Measurements from ENCODE around the gene GLIPR2.

DNA sequence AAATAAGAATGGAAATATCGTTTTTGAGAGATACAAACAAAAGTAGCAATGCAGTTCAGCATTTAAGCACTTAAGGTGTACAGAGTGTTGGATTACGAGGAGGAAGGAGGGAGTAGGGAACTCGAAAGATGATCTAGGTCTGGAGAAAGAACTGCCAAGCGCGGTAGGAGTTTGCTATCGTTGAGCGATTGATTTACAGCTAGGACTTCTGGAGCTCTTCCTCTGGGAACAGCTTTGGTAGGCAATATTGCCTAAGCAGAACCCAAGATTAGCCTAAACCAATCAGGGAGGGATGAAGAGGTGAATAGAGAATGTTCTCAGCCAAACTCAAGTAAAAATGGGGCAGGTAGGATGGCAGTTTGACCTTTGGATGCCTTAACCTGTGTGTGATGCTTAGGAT is 55.2 kb downstream of the GLIPR2 start:
- TF ChIP-seq, protein P1, sequence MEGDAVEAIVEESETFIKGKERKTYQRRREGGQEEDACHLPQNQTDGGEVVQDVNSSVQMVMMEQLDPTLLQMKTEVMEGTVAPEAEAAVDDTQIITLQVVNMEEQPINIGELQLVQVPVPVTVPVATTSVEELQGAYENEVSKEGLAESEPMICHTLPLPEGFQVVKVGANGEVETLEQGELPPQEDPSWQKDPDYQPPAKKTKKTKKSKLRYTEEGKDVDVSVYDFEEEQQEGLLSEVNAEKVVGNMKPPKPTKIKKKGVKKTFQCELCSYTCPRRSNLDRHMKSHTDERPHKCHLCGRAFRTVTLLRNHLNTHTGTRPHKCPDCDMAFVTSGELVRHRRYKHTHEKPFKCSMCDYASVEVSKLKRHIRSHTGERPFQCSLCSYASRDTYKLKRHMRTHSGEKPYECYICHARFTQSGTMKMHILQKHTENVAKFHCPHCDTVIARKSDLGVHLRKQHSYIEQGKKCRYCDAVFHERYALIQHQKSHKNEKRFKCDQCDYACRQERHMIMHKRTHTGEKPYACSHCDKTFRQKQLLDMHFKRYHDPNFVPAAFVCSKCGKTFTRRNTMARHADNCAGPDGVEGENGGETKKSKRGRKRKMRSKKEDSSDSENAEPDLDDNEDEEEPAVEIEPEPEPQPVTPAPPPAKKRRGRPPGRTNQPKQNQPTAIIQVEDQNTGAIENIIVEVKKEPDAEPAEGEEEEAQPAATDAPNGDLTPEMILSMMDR (conservative IDR thresholded peaks at IDR 0.05; ENCODE audit: low read depth in 2 of 2): no peak
- TF ChIP-seq STAT1 (IDR thresholded peaks at IDR 0.05; ENCODE audit: unreplicated experiment): no peak
- no peak for TF ChIP-seq ZNF114 (CRISPR knock-in tag; IDR thresholded peaks at IDR 0.05)
- no peak for TF ChIP-seq POLR2AphosphoS5 (IDR thresholded peaks at IDR 0.05; ENCODE audit: low read depth)
- no peak for TF ChIP-seq EZH2 (IDR thresholded peaks at IDR 0.05; ENCODE audit: low read depth, unreplicated experiment)
- no peak for TF ChIP-seq ZNF331 (CRISPR knock-in tag; IDR thresholded peaks at IDR 0.05; ENCODE audit: low read depth)
- TF ChIP-seq, protein P2, sequence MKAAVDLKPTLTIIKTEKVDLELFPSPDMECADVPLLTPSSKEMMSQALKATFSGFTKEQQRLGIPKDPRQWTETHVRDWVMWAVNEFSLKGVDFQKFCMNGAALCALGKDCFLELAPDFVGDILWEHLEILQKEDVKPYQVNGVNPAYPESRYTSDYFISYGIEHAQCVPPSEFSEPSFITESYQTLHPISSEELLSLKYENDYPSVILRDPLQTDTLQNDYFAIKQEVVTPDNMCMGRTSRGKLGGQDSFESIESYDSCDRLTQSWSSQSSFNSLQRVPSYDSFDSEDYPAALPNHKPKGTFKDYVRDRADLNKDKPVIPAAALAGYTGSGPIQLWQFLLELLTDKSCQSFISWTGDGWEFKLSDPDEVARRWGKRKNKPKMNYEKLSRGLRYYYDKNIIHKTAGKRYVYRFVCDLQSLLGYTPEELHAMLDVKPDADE (IDR thresholded peaks at IDR 0.05): no peak
- TF ChIP-seq JUNB (IDR thresholded peaks at IDR 0.05; ENCODE audit: unreplicated experiment): no peak
- TF ChIP-seq, protein P3, sequence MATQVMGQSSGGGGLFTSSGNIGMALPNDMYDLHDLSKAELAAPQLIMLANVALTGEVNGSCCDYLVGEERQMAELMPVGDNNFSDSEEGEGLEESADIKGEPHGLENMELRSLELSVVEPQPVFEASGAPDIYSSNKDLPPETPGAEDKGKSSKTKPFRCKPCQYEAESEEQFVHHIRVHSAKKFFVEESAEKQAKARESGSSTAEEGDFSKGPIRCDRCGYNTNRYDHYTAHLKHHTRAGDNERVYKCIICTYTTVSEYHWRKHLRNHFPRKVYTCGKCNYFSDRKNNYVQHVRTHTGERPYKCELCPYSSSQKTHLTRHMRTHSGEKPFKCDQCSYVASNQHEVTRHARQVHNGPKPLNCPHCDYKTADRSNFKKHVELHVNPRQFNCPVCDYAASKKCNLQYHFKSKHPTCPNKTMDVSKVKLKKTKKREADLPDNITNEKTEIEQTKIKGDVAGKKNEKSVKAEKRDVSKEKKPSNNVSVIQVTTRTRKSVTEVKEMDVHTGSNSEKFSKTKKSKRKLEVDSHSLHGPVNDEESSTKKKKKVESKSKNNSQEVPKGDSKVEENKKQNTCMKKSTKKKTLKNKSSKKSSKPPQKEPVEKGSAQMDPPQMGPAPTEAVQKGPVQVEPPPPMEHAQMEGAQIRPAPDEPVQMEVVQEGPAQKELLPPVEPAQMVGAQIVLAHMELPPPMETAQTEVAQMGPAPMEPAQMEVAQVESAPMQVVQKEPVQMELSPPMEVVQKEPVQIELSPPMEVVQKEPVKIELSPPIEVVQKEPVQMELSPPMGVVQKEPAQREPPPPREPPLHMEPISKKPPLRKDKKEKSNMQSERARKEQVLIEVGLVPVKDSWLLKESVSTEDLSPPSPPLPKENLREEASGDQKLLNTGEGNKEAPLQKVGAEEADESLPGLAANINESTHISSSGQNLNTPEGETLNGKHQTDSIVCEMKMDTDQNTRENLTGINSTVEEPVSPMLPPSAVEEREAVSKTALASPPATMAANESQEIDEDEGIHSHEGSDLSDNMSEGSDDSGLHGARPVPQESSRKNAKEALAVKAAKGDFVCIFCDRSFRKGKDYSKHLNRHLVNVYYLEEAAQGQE (IDR thresholded peaks at IDR 0.05; ENCODE audit: unreplicated experiment): no peak
- TF ChIP-seq NANOG (IDR thresholded peaks at IDR 0.05; ENCODE audit: borderline replicate concordance): no peak
- TF ChIP-seq EZH2phosphoT487 (IDR thresholded peaks at IDR 0.05; ENCODE audit: unreplicated experiment): no peak

Measured in GM23338 (cell line).